ENCODE measurements around the gene CCDC150.
"Not testable (repeated sequence)": the region's sequence is repeated elsewhere in the genome, so short reads cannot be mapped to it uniquely, and the experiment has no call there.

CCDC150 gene

DNA sequence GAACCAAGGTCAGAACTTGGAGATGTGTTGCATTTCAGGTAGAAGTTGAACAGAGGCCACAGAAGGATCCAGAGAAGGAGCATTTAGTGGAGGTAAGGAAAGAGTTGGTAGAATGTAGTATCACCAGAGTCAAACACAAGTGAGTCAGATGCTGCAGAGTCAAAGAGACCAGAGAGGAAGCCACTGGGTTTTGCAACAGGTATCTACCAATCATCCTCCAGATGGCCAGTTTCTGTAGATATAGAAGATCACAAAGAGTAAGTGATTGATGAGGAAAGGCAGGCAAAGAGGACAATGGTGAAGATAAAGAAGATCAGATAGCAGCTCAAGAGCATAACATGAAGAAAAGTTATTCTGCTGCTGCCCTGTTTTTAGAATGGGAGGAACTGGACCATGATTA lies 84.1 kb downstream of the CCDC150 start:
- Histone ChIP-seq H3K36me3 (ENCODE audit: low read length) (peaks cover 19% of the 10 kb centered on the region), H3K9ac (ENCODE audit: low read length) (no peak overlapping the region), H3K27ac (ENCODE audit: low read depth, low read length) (no peak overlapping the region), H3K27me3 (ENCODE audit: low read length) (no peaks in the 10 kb centered on the region), H3K9me2 (replicated peaks; ENCODE audit: insufficient read depth, low read length) (no peaks in the 10 kb centered on the region), H2AFZ (ENCODE audit: low read depth, low read length, severe bottlenecking) (no peak overlapping the region), H3F3A (ENCODE audit: insufficient read depth) (no peaks in the 10 kb centered on the region), H4K20me1 (ENCODE audit: low read depth, low read length) (no peaks in the 10 kb centered on the region), H3K9me3 (ENCODE audit: insufficient read depth, low read length) (no peaks in the 10 kb centered on the region), H3K79me2 (ENCODE audit: insufficient read depth, low read length) (no peaks in the 10 kb centered on the region), H3K4me2 (ENCODE audit: low read depth, low read length, poor library complexity, severe bottlenecking) (no peak overlapping the region), H3K4me3 (ENCODE audit: insufficient read depth, low read length, poor library complexity, severe bottlenecking) (no peak overlapping the region)
- TF ChIP-seq, protein P1, sequence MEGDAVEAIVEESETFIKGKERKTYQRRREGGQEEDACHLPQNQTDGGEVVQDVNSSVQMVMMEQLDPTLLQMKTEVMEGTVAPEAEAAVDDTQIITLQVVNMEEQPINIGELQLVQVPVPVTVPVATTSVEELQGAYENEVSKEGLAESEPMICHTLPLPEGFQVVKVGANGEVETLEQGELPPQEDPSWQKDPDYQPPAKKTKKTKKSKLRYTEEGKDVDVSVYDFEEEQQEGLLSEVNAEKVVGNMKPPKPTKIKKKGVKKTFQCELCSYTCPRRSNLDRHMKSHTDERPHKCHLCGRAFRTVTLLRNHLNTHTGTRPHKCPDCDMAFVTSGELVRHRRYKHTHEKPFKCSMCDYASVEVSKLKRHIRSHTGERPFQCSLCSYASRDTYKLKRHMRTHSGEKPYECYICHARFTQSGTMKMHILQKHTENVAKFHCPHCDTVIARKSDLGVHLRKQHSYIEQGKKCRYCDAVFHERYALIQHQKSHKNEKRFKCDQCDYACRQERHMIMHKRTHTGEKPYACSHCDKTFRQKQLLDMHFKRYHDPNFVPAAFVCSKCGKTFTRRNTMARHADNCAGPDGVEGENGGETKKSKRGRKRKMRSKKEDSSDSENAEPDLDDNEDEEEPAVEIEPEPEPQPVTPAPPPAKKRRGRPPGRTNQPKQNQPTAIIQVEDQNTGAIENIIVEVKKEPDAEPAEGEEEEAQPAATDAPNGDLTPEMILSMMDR (IDR thresholded peaks at IDR 0.05; ENCODE audit: insufficient read depth, low read length, poor library complexity, severe bottlenecking), result no peak
- no peak for TF ChIP-seq EZH2phosphoT487 (conservative IDR thresholded peaks at IDR 0.05; ENCODE audit: low read length)

DNA sequence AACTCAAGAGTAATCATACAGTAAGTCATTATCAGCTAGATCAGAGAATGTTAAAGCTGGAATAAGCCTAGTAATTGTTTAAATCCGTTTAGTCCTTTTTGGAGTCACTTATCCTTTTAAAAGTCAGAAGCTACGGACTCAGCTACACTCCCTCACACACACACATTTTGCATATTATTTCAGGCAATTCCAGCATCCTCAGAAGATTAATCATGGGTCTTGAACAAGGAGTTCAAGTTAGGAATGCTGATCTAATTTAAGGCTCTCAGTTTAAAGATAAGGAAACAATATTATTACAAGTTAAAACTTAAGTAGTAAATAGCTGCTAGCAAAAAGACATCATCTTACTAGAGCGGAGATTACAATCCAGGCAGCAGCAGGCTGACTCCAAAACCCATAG lies 85.7 kb downstream of the CCDC150 start:
- Histone ChIP-seq H3K9ac (ENCODE audit: low read length) (no peak overlapping the region), H4K20me1 (ENCODE audit: low read depth, low read length) (no peaks in the 10 kb centered on the region), H2AFZ (ENCODE audit: low read depth, low read length, severe bottlenecking) (no peak overlapping the region), H3K27me3 (ENCODE audit: low read length) (no peaks in the 10 kb centered on the region), H3K4me3 (ENCODE audit: insufficient read depth, low read length, poor library complexity, severe bottlenecking) (no peak overlapping the region), H3K9me3 (ENCODE audit: insufficient read depth, low read length) (no peaks in the 10 kb centered on the region), H3K27ac (ENCODE audit: low read depth, low read length) (no peak overlapping the region), H3K79me2 (ENCODE audit: insufficient read depth, low read length) (no peaks in the 10 kb centered on the region), H3F3A (ENCODE audit: insufficient read depth) (no peaks in the 10 kb centered on the region), H3K36me3 (ENCODE audit: low read length) (peaks cover 26% of the 10 kb centered on the region), H3K4me2 (ENCODE audit: low read depth, low read length, poor library complexity, severe bottlenecking) (no peak overlapping the region), H3K9me2 (replicated peaks; ENCODE audit: insufficient read depth, low read length) (no peaks in the 10 kb centered on the region)
- no peak for TF ChIP-seq EZH2phosphoT487 (conservative IDR thresholded peaks at IDR 0.05; ENCODE audit: low read length)
- TF ChIP-seq, protein P1 (IDR thresholded peaks at IDR 0.05; ENCODE audit: insufficient read depth, low read length, poor library complexity, severe bottlenecking), result no peak

DNA sequence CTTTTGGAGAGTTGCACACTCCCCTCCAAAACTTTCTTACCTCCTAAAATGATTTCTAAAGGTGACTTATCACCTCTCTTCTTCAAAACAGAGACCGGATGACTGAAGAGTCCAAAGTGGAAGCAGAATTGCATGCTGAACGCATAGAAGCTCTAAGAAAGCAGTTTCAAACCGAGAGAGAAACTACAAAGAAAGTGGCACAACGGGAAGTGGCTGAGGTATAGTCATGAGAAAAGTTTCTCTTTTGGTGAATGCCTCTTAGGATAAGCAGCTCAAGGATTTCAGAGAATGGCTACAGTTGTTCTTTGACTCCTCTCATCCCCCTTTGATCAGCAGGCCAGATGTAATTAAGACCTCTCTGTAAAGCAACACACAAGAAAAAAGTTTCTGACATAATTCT lies 86.4 kb downstream of the CCDC150 start:
- Histone ChIP-seq H4K20me1 (ENCODE audit: low read depth, low read length) (no peaks in the 10 kb centered on the region), H3K9me2 (replicated peaks; ENCODE audit: insufficient read depth, low read length) (no peaks in the 10 kb centered on the region), H3K4me2 (ENCODE audit: low read depth, low read length, poor library complexity, severe bottlenecking) (no peak overlapping the region), H3K4me3 (ENCODE audit: insufficient read depth, low read length, poor library complexity, severe bottlenecking) (no peak overlapping the region), H3K79me2 (ENCODE audit: insufficient read depth, low read length) (no peaks in the 10 kb centered on the region), H3K27me3 (ENCODE audit: low read length) (no peaks in the 10 kb centered on the region), H3K9me3 (ENCODE audit: insufficient read depth, low read length) (no peaks in the 10 kb centered on the region), H3K36me3 (ENCODE audit: low read length) (peaks cover 23% of the 10 kb centered on the region; the same call in 1 of the 2 replicates), H2AFZ (ENCODE audit: low read depth, low read length, severe bottlenecking) (no peak overlapping the region), H3K27ac (ENCODE audit: low read depth, low read length) (no peak overlapping the region), H3F3A (ENCODE audit: insufficient read depth) (no peaks in the 10 kb centered on the region), H3K9ac (ENCODE audit: low read length) (no peak overlapping the region)
- no peak for TF ChIP-seq EZH2phosphoT487 (conservative IDR thresholded peaks at IDR 0.05; ENCODE audit: low read length)

DNA sequence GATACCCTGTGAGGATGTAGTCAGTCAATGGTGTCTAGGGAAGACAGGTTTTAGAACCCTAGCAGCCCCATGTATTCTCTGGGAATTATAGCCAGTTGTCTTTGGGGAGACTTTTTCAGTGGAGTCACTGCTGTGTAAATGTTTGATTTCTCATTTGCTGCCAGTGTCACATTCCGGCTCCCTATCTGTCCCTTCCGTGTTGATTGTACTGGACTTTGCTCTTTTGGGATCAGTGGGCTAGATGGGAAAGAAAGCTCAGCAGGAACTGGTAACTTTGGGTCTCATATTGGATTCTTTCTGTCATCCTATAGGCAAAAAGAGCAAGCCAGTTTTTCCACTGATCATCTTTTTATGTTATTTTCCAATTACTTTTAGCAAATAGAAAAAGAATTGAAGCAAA lies 89.9 kb downstream of the CCDC150 start:
- Histone ChIP-seq H3K27me3 (ENCODE audit: low read length) (no peaks in the 10 kb centered on the region), H3K9me2 (replicated peaks; ENCODE audit: insufficient read depth, low read length) (no peaks in the 10 kb centered on the region), H3K9ac (ENCODE audit: low read length) (no peak overlapping the region), H2AFZ (ENCODE audit: low read depth, low read length, severe bottlenecking) (no peak overlapping the region), H3F3A (ENCODE audit: insufficient read depth) (no peaks in the 10 kb centered on the region), H3K4me2 (ENCODE audit: low read depth, low read length, poor library complexity, severe bottlenecking) (no peak overlapping the region), H3K79me2 (ENCODE audit: insufficient read depth, low read length) (no peaks in the 10 kb centered on the region), H3K4me3 (ENCODE audit: insufficient read depth, low read length, poor library complexity, severe bottlenecking) (no peak overlapping the region), H3K36me3 (ENCODE audit: low read length) (peaks cover 29% of the 10 kb centered on the region; the same call in 1 of the 2 replicates), H3K9me3 (ENCODE audit: insufficient read depth, low read length) (no peaks in the 10 kb centered on the region), H3K27ac (ENCODE audit: low read depth, low read length) (no peak overlapping the region), H4K20me1 (ENCODE audit: low read depth, low read length) (no peaks in the 10 kb centered on the region)
- TF ChIP-seq EZH2phosphoT487 (conservative IDR thresholded peaks at IDR 0.05; ENCODE audit: low read length), result no peak

DNA sequence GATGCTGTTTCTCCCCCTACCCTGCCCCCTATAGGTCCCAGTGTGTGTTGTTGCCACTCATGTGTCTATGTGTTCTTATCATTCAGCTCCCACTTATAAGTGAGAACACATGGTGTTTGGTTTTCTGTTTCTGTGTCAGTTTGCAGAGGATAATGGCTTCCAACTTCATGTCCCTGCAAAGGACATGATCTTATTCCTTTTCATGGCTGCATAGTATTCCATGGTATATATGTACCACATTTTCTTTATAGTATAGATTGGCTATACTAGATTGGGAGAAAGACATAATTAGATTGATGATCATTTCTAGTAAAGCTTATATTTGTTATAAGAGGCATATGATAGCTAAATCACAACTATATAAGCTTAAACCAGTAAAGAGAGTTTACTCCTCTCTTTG lies 97.1 kb downstream of the CCDC150 start:
- H3K4me3 ChIP-seq (ENCODE audit: insufficient read depth, low read length, poor library complexity, severe bottlenecking); H3K9ac ChIP-seq (ENCODE audit: low read length); H2AFZ ChIP-seq (ENCODE audit: low read depth, low read length, severe bottlenecking); H3F3A ChIP-seq (ENCODE audit: insufficient read depth); H3K9me2 ChIP-seq (replicated peaks; ENCODE audit: insufficient read depth, low read length); H3K27ac ChIP-seq (ENCODE audit: low read depth, low read length); H3K27me3 ChIP-seq (ENCODE audit: low read length); H3K4me2 ChIP-seq (ENCODE audit: low read depth, low read length, poor library complexity, severe bottlenecking); H4K20me1 ChIP-seq (ENCODE audit: low read depth, low read length); H3K79me2 ChIP-seq (ENCODE audit: insufficient read depth, low read length); H3K9me3 ChIP-seq (ENCODE audit: insufficient read depth, low read length): not testable (repeated sequence)
- H3K36me3 ChIP-seq (ENCODE audit: low read length), result peaks cover 17% of the 10 kb centered on the region
